Parathyroid adenoma (tissue), 2 donors: Measurements from ENCODE around the gene TAF4.

Experiments used
- H2AFZ ChIP-seq: fragments of 300-600 bp; sonication (generic); one replicate; pipeline ENCODE4 v1.7.0; 2017; ENCODE audit warnings: antibody characterized with exemption, mild to moderate bottlenecking
- H3K27ac ChIP-seq: fragments of 300-600 bp; sonication (generic); one replicate; pipeline ENCODE4 v1.7.0; 2017
- H3K27me3 ChIP-seq: fragments of 300-600 bp; sonication (generic); one replicate; pipeline ENCODE4 v1.7.0; 2017; ENCODE audit warnings: low read length; ENCODE audit not compliant: control insufficient read depth, insufficient read depth
- H3K36me3 ChIP-seq: fragments of 300-600 bp; sonication (generic); one replicate; pipeline ENCODE4 v1.7.0; 2017; ENCODE audit warnings: low read length; ENCODE audit not compliant: control insufficient read depth, insufficient read depth
- H3K4me1 ChIP-seq: fragments of 300-600 bp; sonication (generic); one replicate; pipeline ENCODE4 v1.7.0; 2017; ENCODE audit warnings: control low read depth
- H3K4me2 ChIP-seq: fragments of 300-600 bp; sonication (generic); one replicate; pipeline ENCODE4 v1.7.0; 2017; ENCODE audit warnings: low read length
- H3K4me3 ChIP-seq: fragments of 300-600 bp; sonication (generic); one replicate; pipeline ENCODE4 v1.7.0; 2017; ENCODE audit warnings: low read depth, low read length
- H3K79me2 ChIP-seq: fragments of 300-600 bp; sonication (generic); one replicate; pipeline ENCODE4 v1.7.0; 2017; ENCODE audit warnings: control low read depth
- H3K9ac ChIP-seq: fragments of 300-600 bp; sonication (generic); one replicate; pipeline ENCODE4 v1.7.0; 2017; ENCODE audit warnings: mild to moderate bottlenecking
- H3K9me3 ChIP-seq: fragments of 300-600 bp; sonication (generic); one replicate; pipeline ENCODE4 v1.7.0; 2017; ENCODE audit warnings: low read length; ENCODE audit not compliant: control insufficient read depth
- CTCF ChIP-seq: fragments of 300-600 bp; sonication (generic); IDR thresholded peaks from one replicate; pipeline ENCODE4 v1.7.0; 2017; ENCODE audit warnings: antibody characterized with exemption, mild to moderate bottlenecking
- donor health status: primary hyperparathyroidism.

TAF4 gene

GRCh38 chr20:62009869-62010445, 55.7 kb downstream of the TAF4 start:
- H3K36me3 ChIP-seq, result no peaks in the 10 kb centered on the region

GRCh38 chr20:62009322-62009721, 56.4 kb downstream of the TAF4 start:
- H3K4me1 ChIP-seq, result no peaks in the 10 kb centered on the region
- no peak overlapping the region for H3K4me2 ChIP-seq
- no peaks in the 10 kb centered on the region for H3K36me3 ChIP-seq
- no peaks in the 10 kb centered on the region for H3K9me3 ChIP-seq
- H2AFZ ChIP-seq, result no peak overlapping the region
- H3K79me2 ChIP-seq, result peaks cover 3% of the 10 kb centered on the region
- H3K27ac ChIP-seq, result no peak overlapping the region
- no peaks in the 10 kb centered on the region for H3K27me3 ChIP-seq
- H3K4me3 ChIP-seq, result no peak overlapping the region
- no peak overlapping the region for H3K9ac ChIP-seq
- TF ChIP-seq CTCF, result no peak

More at GRCh38 chr20:62009869-62010445, 55.7 kb downstream of the TAF4 start:
- H3K4me1 ChIP-seq, result no peaks in the 10 kb centered on the region
- H3K27ac ChIP-seq, result no peak overlapping the region
- H3K4me2 ChIP-seq, result no peak overlapping the region
- no peaks in the 10 kb centered on the region for H3K9me3 ChIP-seq
- TF ChIP-seq CTCF, result no peak
- H3K9ac ChIP-seq, result no peak overlapping the region
- no peaks in the 10 kb centered on the region for H3K27me3 ChIP-seq
- H3K4me3 ChIP-seq, result no peak overlapping the region
- no peak overlapping the region for H2AFZ ChIP-seq
- peaks cover 3% of the 10 kb centered on the region for H3K79me2 ChIP-seq

GRCh38 chr20:62008643-62009183, 57.0 kb downstream of the TAF4 start:
- no peak overlapping the region for H3K27ac ChIP-seq
- no peaks in the 10 kb centered on the region for H3K9me3 ChIP-seq
- no peaks in the 10 kb centered on the region for H3K36me3 ChIP-seq
- peaks cover 3% of the 10 kb centered on the region for H3K79me2 ChIP-seq
- H2AFZ ChIP-seq, result no peak overlapping the region
- H3K4me1 ChIP-seq, result no peaks in the 10 kb centered on the region
- H3K4me2 ChIP-seq, result no peak overlapping the region
- no peak overlapping the region for H3K9ac ChIP-seq
- no peak overlapping the region for H3K4me3 ChIP-seq
- TF ChIP-seq CTCF, result no peak
- H3K27me3 ChIP-seq, result no peaks in the 10 kb centered on the region

- H3K36me3 ChIP-seq, result no peaks in the 10 kb centered on the region
- no peaks in the 10 kb centered on the region for H3K4me1 ChIP-seq
- H3K9ac ChIP-seq, result no peak overlapping the region
- H3K4me2 ChIP-seq, result no peak overlapping the region
- no peak overlapping the region for H2AFZ ChIP-seq
- H3K79me2 ChIP-seq, result peaks cover 3% of the 10 kb centered on the region
- no peaks in the 10 kb centered on the region for H3K27me3 ChIP-seq
- H3K4me3 ChIP-seq, result no peak overlapping the region
- no peak for TF ChIP-seq CTCF
- no peak overlapping the region for H3K27ac ChIP-seq
- H3K9me3 ChIP-seq, result no peaks in the 10 kb centered on the region
Measured at GRCh38 chr20:62007127-62007647, 58.5 kb downstream of the TAF4 start.

- H3K27me3 ChIP-seq, result no peaks in the 10 kb centered on the region
- H3K4me1 ChIP-seq, result no peaks in the 10 kb centered on the region
- H3K9me3 ChIP-seq, result no peaks in the 10 kb centered on the region
- H3K79me2 ChIP-seq, result peaks cover 3% of the 10 kb centered on the region
- H3K27ac ChIP-seq, result no peak overlapping the region
- H3K4me3 ChIP-seq, result no peak overlapping the region
- H2AFZ ChIP-seq, result no peak overlapping the region
- H3K36me3 ChIP-seq, result no peaks in the 10 kb centered on the region
- no peak for TF ChIP-seq CTCF
- H3K4me2 ChIP-seq, result no peak overlapping the region
- no peak overlapping the region for H3K9ac ChIP-seq
Measured at GRCh38 chr20:62006482-62006881, 59.2 kb downstream of the TAF4 start.
